ENCODE data around the gene CORO7.

DNA sequence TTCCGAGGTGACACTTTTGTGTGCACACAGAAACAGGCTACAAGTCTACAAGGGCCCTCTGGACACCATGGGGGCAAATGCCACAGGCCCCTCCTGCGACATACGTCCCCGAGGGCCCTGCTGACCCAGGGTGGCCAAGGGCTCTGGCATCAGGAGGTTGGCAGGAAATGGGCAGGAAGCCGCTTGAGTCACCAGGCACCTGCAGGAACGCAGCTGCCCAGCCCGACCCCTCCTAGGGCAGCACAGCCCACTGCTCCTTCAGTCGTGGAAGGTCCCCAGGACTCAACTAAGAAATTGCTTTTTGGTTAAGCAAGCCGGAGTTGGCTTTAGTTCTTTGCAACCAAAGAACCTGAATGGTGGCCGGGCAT is 8.1 kb downstream of the CORO7 start:
- TF ChIP-seq EZH2 (IDR thresholded peaks at IDR 0.05; ENCODE audit: borderline replicate concordance, low read length) = no peak
- TF ChIP-seq, protein P1, sequence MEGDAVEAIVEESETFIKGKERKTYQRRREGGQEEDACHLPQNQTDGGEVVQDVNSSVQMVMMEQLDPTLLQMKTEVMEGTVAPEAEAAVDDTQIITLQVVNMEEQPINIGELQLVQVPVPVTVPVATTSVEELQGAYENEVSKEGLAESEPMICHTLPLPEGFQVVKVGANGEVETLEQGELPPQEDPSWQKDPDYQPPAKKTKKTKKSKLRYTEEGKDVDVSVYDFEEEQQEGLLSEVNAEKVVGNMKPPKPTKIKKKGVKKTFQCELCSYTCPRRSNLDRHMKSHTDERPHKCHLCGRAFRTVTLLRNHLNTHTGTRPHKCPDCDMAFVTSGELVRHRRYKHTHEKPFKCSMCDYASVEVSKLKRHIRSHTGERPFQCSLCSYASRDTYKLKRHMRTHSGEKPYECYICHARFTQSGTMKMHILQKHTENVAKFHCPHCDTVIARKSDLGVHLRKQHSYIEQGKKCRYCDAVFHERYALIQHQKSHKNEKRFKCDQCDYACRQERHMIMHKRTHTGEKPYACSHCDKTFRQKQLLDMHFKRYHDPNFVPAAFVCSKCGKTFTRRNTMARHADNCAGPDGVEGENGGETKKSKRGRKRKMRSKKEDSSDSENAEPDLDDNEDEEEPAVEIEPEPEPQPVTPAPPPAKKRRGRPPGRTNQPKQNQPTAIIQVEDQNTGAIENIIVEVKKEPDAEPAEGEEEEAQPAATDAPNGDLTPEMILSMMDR (conservative IDR thresholded peaks at IDR 0.05 in 1 of 2, IDR thresholded peaks at IDR 0.05 in 1 of 2; ENCODE audit: extremely low read depth in 1 of 2, insufficient read depth in 1 of 2, low read depth in 1 of 2, low read length in 2 of 2) = no peak
